Pancreas (tissue), 10 donors: ENCODE data around the gene CACNA1C. TPM values are rescaled to one million over a fixed set of nuclear protein-coding genes. Genes with fewer than 3 reads are reported as not detected.

Experiments
- ATAC-seq, 4 donors: fragments of 200-7000 bp; cut with Tn5 transposase; one replicate each; pipeline versions ENCODE4 v1.8.0 to v1.9.1; 2020; ENCODE audit warnings: mild to moderate bottlenecking in 4 of 4, moderate library complexity in 4 of 4
- DNase-seq, 6 donors: peaks; one replicate each; pipeline ENCODE4 v3.0.0-alpha.2; 2020
- FAIRE-seq: peaks from 2 replicates; lab custom pipeline; 2012; peaks lifted over from hg19 to GRCh38; lab: Jason Lieb, UNC
- H3K27ac ChIP-seq, 4 donors: fragments of 200-600 bp; sonication (generic); 1 replicate in 3 of 4; 2 replicates in 1 of 4; pipeline versions ENCODE4 v1.5.0 to v1.8.0; 2020
- H3K27me3 ChIP-seq, 4 donors: fragments of 200-600 bp; one replicate each; pipeline ENCODE4 v1.8.0; 2021
- H3K36me3 ChIP-seq, 3 donors: fragments of 200-600 bp; sonication (generic) in 1 of 3; one replicate each; pipeline versions ENCODE4 v1.5.0 to v1.8.0; 2020 to 2021
- H3K4me1 ChIP-seq, 3 donors: fragments of 200-600 bp; one replicate each; pipeline ENCODE4 v1.8.0; 2021
- H3K4me3 ChIP-seq, 4 donors: fragments of 200-600 bp; sonication (generic) in 2 of 4; one replicate each; pipeline versions ENCODE4 v1.5.0 to v1.8.0; 2020 to 2021
- H3K9me3 ChIP-seq, 4 donors: fragments of 200-600 bp; one replicate each; pipeline ENCODE4 v1.8.0; 2021
- CTCF ChIP-seq, 4 donors: fragments of 200-600 bp; sonication (generic) in 3 of 4; IDR thresholded peaks; one replicate each; pipeline versions ENCODE4 v1.5.0 to v1.8.0; 2021; ENCODE audit warnings: antibody characterized with exemption in 4 of 4
- WGBS, 2 donors: extraction: QIAGEN DNeasy Blood & Tissue Kit; methylation state at CpG; one replicate each; pipeline ENCODE4 v1.1.7; 2013; 5-methylcytosine and 5-hydroxymethylcytosine counted together
- intact Hi-C, 3 donors: fragments of 100-400 bp; cut with DNase I; formaldehyde crosslinking; loops; one replicate each; pipeline versions ENCODE4 v1.11.1 to v1.14.2; 2022
- polyA plus RNA-seq, 2 donors: library from polyadenylated mRNA; stranded (reverse); fragments of 200-250 nt; gene quantifications; one replicate each; pipeline ENCODE4 v1.2.3, GENCODE V29; 2013
- total RNA-seq, 6 donors: library from RNA; stranded (reverse); fragmentation: NEBNext Ultra II Directional in 4 of 6; extraction: Animal tissue kit (Norgen Biotek cat#: 25700) in 4 of 6; gene quantifications; one replicate each; pipeline versions ENCODE4 v1.2.1 to v1.2.4, GENCODE V29; 2021 to 2023
- donor health status: healthy with polysubstance abuse.
- donor health status: DM: no; HTN: no; CAD: no; lungs with moderate emphysema.
- donor health status: DM: no; HTN: no; CAD: no.
- donor health status: control.
- donor health status: control.
- donor health status: Bipolar disorder and iron deficiency.
- donor health status: DM: yes; HTN: yes; CAD: no.
- donor health status: DM: no; HTN: no; CAD: no.
- donor health status: DM: no; HTN: no; CAD: no.
- donor health status: DM: yes; HTN: yes; CAD: no.

CACNA1C gene
- total and polyA plus RNA-seq, 8 donors: 1.2 to 3.8 (median 2.3) TPM

- no peak overlapping the region for H3K27ac ChIP-seq
- no peak overlapping the region for H3K4me3 ChIP-seq
- H3K4me1 ChIP-seq: no peaks in the 10 kb centered on the region
- WGBS, 2 donors: 68 to 76% methylated on average over 6 of the region's 6 CpGs
- FAIRE-seq: no peak
- no peak for TF ChIP-seq CTCF (IDR thresholded peaks at IDR 0.05)
- ATAC-seq: no peak
- no peaks in the 10 kb centered on the region for H3K36me3 ChIP-seq
- DNase-seq: no peak
- peaks cover 0 to 5% (median 0%) of the 10 kb centered on the region in 4 donors for H3K27me3 ChIP-seq
- intact Hi-C loops: no loop called here
- H3K9me3 ChIP-seq: no peaks in the 10 kb centered on the region
These were observed 442.8 kb downstream of the CACNA1C start for GRCh38 chr12:2495417-2496112.

- DNase-seq (no peak), ATAC-seq (no peak), FAIRE-seq (no peak)
- no peak for TF ChIP-seq CTCF (IDR thresholded peaks at IDR 0.05)
- 30 to 34% methylated on average over 10 of the region's 10 CpGs for WGBS, 2 donors
- H3K9me3 ChIP-seq: no peaks in the 10 kb centered on the region
- H3K4me1 ChIP-seq: no peaks in the 10 kb centered on the region
- H3K4me3 ChIP-seq: no peak overlapping the region
- H3K27ac ChIP-seq: no peak overlapping the region
- H3K36me3 ChIP-seq: no peaks in the 10 kb centered on the region
- intact Hi-C loops: no loop called here
- no peaks in the 10 kb centered on the region for H3K27me3 ChIP-seq
These were observed 446.2 kb downstream of the CACNA1C start for GRCh38 chr12:2498964-2499500.

GRCh38 chr12:2501464-2502191 lies 448.8 kb downstream of the CACNA1C start:
- TF ChIP-seq CTCF (IDR thresholded peaks at IDR 0.05): no peak
- no peak for FAIRE-seq
- Histone ChIP-seq H3K36me3 (no peaks in the 10 kb centered on the region), H3K27ac (no peak overlapping the region), H3K4me1 (no peaks in the 10 kb centered on the region), H3K4me3 (no peak overlapping the region), H3K27me3 (no peaks in the 10 kb centered on the region), H3K9me3 (no peaks in the 10 kb centered on the region)
- 62 to 64% methylated on average over 14 of the region's 14 CpGs for whole genome bisulfite sequencing, 2 donors
- DNase-seq: no peak
- peak in 2 of 4 donors; percentile 30 to 54 for ATAC-seq
- intact Hi-C loops: no loop called here

- H3K27ac ChIP-seq: no peak overlapping the region
- ATAC-seq (no peak), DNase-seq (no peak), FAIRE-seq (no peak)
- no peaks in the 10 kb centered on the region for H3K9me3 ChIP-seq
- no peaks in the 10 kb centered on the region for H3K27me3 ChIP-seq
- H3K4me3 ChIP-seq: no peak overlapping the region
- TF ChIP-seq CTCF (IDR thresholded peaks at IDR 0.05): no peak
- no peaks in the 10 kb centered on the region for H3K4me1 ChIP-seq
- no peaks in the 10 kb centered on the region for H3K36me3 ChIP-seq
- intact Hi-C loops: no loop called here
- WGBS, 2 donors: 69 to 72% methylated on average over 5 of the region's 5 CpGs
These were observed 450.2 kb downstream of the CACNA1C start for GRCh38 chr12:2503036-2503435.
